Measurements from ENCODE around the gene FGB. TPM values are rescaled to one million over a fixed set of nuclear protein-coding genes. Genes with fewer than 3 reads are reported as not detected.
A peak's percentile ranks its signal among the peaks of the same experiment; 100 is the strongest.

FGB gene
- polyA plus RNA-seq, 2 of the 4 experiments (the other 2 are of a cell fraction) = 13.8 to 169 TPM

DNA sequence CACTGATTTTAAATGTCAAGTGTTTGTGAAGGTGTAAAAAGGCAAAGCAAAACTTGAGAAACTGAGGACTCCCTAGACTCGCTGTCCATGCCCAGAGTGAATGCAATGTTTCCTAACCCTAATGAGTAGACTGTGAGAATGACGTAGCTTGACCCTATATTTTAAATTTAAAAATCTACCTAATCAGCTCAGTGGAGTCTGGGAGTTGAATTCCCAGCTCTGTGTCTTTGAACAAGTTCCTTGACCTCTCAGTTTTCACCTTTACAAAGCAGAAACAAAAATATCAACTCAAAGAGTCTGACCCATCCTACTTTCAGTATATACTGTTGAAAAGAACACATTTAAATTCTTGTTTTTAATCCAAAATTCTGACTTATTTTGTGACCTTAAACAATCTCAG is 25.4 kb downstream of the FGB start:
- H3K4me3 ChIP-seq = peak overlapping the region; percentile 43; the same call in 1 of the 3 replicates
- DNase-seq (ENCODE audit: low read depth in 1 of 2, low spot score in 1 of 2) (no peak), FAIRE-seq (no peak), ATAC-seq (no peak)
- 0 out of 3 replicates have a peak, but pooled peaks cover 6% of the 10 kb centered on the region for H3K9me3 ChIP-seq
- H3K4me1 ChIP-seq = peaks cover 35% of the 10 kb centered on the region
- no peak for TF ChIP-seq SMC3 (IDR thresholded peaks at IDR 0.05)
- TF ChIP-seq FOXS1 (CRISPR knock-in tag; IDR thresholded peaks at IDR 0.05) = no peak
- no peak for TF ChIP-seq RFX5 (IDR thresholded peaks at IDR 0.05)
- no peak for TF ChIP-seq KDM1A (IDR thresholded peaks at IDR 0.05; ENCODE audit: low read depth)
- TF ChIP-seq RAD21 (conservative IDR thresholded peaks at IDR 0.05 in 1 of 2, IDR thresholded peaks at IDR 0.05 in 1 of 2) = no peak
- TF ChIP-seq, protein P1, sequence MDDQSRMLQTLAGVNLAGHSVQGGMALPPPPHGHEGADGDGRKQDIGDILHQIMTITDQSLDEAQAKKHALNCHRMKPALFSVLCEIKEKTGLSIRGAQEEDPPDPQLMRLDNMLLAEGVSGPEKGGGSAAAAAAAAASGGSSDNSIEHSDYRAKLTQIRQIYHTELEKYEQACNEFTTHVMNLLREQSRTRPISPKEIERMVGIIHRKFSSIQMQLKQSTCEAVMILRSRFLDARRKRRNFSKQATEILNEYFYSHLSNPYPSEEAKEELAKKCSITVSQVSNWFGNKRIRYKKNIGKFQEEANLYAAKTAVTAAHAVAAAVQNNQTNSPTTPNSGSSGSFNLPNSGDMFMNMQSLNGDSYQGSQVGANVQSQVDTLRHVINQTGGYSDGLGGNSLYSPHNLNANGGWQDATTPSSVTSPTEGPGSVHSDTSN (IDR thresholded peaks at IDR 0.05) = no peak
- TF ChIP-seq HEYL (CRISPR knock-in tag; IDR thresholded peaks at IDR 0.05) = no peak
- no peak for TF ChIP-seq EHF (CRISPR knock-in tag; IDR thresholded peaks at IDR 0.05)
- TF ChIP-seq, protein P2, sequence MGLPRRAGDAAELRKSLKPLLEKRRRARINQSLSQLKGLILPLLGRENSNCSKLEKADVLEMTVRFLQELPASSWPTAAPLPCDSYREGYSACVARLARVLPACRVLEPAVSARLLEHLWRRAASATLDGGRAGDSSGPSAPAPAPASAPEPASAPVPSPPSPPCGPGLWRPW (IDR thresholded peaks at IDR 0.05) = no peak
- TF ChIP-seq ZSCAN20 (CRISPR knock-in tag; IDR thresholded peaks at IDR 0.05) = no peak
- no peak for TF ChIP-seq MAZ (IDR thresholded peaks at IDR 0.05; ENCODE audit: borderline replicate concordance, low read depth, low read length)
- no peak for TF ChIP-seq PHF8 (IDR thresholded peaks at IDR 0.05; ENCODE audit: borderline replicate concordance, low read depth)
- WGBS (ENCODE audit: missing lambda C conversion rate) = 95% methylated on average over 2 of the region's 2 CpGs
- ChIA-PET CTCF (interaction anchor here (1.0 to 1.6 kb wide), 3 partner anchors 26 to 30 kb away, joined by 4 to 5 read pairs (median 5); partner anchors contain the start of gene FGB), POLR2A (no interaction called here)
- H3K27ac ChIP-seq = no peak overlapping the region; a peak in 1 of 6 replicates
- peak overlapping the region; percentile 88 for H3K4me2 ChIP-seq

DNA sequence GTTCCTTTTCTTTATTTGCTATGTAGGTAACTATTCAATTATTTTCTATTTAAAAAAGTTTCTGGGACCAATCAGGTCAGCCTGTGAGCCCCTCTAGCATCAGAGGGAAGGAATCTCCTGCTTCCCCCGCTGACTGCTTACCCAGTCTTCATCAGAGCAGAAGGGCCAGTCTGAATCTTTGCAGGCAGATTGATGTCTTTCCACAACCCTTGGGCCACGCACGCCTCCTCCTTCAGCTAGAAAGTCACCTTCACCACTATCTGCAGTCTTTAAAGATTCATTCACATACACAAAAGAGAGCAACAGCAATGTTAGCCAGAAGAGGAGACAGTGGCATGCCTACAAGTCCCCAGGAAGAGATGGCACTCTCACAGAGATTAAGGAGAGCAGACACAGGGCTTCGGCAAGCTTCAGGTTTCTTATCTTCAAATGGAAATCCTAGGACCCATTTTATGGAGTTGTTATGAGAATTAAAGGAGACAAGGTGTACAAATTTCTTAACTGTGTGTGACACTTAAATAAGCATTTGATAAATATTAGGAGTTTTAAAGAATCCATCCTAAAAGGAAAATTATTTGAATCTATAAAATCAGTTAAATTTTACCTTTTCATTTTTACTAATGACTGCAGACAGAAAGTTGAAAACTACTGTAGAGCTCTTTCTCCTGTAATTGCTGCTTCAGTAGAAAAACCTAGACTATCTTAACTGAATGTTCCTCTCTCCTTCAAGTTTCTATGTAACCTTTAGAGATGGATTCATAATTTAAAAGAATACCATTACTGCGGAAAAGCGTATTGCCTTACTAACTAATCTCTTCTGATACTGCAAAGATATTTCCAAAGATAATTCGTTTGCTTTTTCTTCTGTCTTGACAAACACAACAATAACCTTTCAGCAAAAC is 26.7 kb downstream of the FGB start:
- peak overlapping the region; percentile 43 for H3K4me3 ChIP-seq
- CTCF ChIA-PET = no interaction called here
- WGBS (ENCODE audit: missing lambda C conversion rate) = 21% methylated on average over 7 of the region's 7 CpGs

DNA sequence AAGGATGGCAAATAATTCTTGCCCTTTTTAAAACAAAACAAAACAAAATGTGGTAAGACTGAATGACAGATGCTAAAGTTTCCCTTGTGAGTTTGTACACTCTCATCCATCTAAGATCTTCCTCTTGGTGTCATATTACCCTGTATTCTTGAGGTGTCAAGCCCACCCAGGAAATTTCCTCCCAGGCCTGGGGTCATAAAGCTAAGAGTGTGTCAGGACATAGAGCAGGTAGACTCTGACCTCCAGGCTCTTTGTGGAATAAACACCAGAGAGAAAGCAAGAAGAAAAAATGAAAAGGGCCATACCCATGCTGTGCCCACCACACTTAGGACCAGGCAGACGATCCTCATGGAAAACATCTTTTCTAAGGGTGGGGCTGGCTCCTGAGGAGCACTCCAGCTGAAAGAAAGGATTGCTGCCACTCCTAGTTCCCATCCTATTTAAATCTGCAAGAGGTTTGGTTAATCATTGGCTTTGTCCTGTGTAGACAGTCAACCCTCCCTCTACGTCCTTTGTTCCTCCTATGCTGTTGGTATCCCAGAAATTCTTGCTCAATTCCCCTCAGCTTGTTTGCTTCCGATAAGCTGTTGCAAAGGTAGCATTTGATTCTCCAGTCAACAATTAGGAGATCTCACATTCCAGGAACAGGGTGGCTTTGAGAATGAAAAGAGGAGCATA is 27.7 kb downstream of the FGB start, which contains the start of gene FGA:
Gene FGA, minus strand, starts transcription at position 414 of the 678 bp plus-strand sequence. Its CDS starts 55 bp downstream, at position 359.
- 0% methylated on average over 3 of the region's 3 CpGs for WGBS (ENCODE audit: missing lambda C conversion rate)
- DNase-seq (ENCODE audit: low read depth in 1 of 2, low spot score in 1 of 2) (peak; percentile 28 to 93), FAIRE-seq (peak; percentile 59), ATAC-seq (peak; percentile 96 to 97)
- peak within 1 kb of the TSS; percentile 87 to 90 for H3K27ac ChIP-seq
- H3K4me2 ChIP-seq = peak within 1 kb of the TSS; percentile 88
- H3K9me3 ChIP-seq = 0 out of 3 replicates have a peak, but pooled peaks cover 2% of the 10 kb centered on the region
- peaks cover 53% of the 10 kb centered on the region for H3K4me1 ChIP-seq
- ChIA-PET POLR2A (no interaction called here), CTCF (no interaction called here)
- H3K4me3 ChIP-seq = peak within 1 kb of the TSS; percentile 43
- no peak for TF ChIP-seq SREBF2 (IDR thresholded peaks at IDR 0.05)
- TF ChIP-seq, protein P3, sequence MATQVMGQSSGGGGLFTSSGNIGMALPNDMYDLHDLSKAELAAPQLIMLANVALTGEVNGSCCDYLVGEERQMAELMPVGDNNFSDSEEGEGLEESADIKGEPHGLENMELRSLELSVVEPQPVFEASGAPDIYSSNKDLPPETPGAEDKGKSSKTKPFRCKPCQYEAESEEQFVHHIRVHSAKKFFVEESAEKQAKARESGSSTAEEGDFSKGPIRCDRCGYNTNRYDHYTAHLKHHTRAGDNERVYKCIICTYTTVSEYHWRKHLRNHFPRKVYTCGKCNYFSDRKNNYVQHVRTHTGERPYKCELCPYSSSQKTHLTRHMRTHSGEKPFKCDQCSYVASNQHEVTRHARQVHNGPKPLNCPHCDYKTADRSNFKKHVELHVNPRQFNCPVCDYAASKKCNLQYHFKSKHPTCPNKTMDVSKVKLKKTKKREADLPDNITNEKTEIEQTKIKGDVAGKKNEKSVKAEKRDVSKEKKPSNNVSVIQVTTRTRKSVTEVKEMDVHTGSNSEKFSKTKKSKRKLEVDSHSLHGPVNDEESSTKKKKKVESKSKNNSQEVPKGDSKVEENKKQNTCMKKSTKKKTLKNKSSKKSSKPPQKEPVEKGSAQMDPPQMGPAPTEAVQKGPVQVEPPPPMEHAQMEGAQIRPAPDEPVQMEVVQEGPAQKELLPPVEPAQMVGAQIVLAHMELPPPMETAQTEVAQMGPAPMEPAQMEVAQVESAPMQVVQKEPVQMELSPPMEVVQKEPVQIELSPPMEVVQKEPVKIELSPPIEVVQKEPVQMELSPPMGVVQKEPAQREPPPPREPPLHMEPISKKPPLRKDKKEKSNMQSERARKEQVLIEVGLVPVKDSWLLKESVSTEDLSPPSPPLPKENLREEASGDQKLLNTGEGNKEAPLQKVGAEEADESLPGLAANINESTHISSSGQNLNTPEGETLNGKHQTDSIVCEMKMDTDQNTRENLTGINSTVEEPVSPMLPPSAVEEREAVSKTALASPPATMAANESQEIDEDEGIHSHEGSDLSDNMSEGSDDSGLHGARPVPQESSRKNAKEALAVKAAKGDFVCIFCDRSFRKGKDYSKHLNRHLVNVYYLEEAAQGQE (IDR thresholded peaks at IDR 0.05) = no peak
- TF ChIP-seq, protein P2 (IDR thresholded peaks at IDR 0.05) = 0 out of 2 replicates have a peak, but pooled peaks have one; percentile 33
- TF ChIP-seq, protein P4, sequence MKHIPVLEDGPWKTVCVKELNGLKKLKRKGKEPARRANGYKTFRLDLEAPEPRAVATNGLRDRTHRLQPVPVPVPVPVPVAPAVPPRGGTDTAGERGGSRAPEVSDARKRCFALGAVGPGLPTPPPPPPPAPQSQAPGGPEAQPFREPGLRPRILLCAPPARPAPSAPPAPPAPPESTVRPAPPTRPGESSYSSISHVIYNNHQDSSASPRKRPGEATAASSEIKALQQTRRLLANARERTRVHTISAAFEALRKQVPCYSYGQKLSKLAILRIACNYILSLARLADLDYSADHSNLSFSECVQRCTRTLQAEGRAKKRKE (CRISPR knock-in tag; IDR thresholded peaks at IDR 0.05; ENCODE audit: low read depth) = no peak
- no peak for TF ChIP-seq POLR2AphosphoS2 (conservative IDR thresholded peaks at IDR 0.05; ENCODE audit: low read length)
- peak; percentile 90 to 95 for TF ChIP-seq CEBPB (IDR thresholded peaks at IDR 0.05)
- peak in 1 of 2 experiments; percentile 70; a peak in 4 of 5 replicates for TF ChIP-seq JUN (IDR thresholded peaks at IDR 0.05)
- no peak; a peak in 2 of 5 replicates for TF ChIP-seq RAD21 (conservative IDR thresholded peaks at IDR 0.05 in 1 of 2, IDR thresholded peaks at IDR 0.05 in 1 of 2)
- TF ChIP-seq GATA3 (IDR thresholded peaks at IDR 0.05; ENCODE audit: borderline replicate concordance) = peak; percentile 84
- no peak for TF ChIP-seq FOXS1 (CRISPR knock-in tag; IDR thresholded peaks at IDR 0.05)
- peak; percentile 71 to 83; a peak in 3 of 5 replicates for TF ChIP-seq EP300 (IDR thresholded peaks at IDR 0.05)
- TF ChIP-seq, protein P1 (IDR thresholded peaks at IDR 0.05) = peak; percentile 30; the same call in 1 of the 2 replicates
- TF ChIP-seq RARB (CRISPR knock-in tag; IDR thresholded peaks at IDR 0.05) = no peak
- TF ChIP-seq PHF8 (IDR thresholded peaks at IDR 0.05; ENCODE audit: borderline replicate concordance, low read depth) = no peak

More for the DNA sequence above, 26.7 kb downstream of the FGB start:
- Histone ChIP-seq H3K27ac (peak overlapping the region; percentile 87 to 90), H3K4me1 (peaks cover 44% of the 10 kb centered on the region), H3K9me3 (0 out of 3 replicates have a peak, but pooled peaks cover 6% of the 10 kb centered on the region), H3K4me2 (peak overlapping the region; percentile 88)
- DNase-seq (ENCODE audit: low read depth in 1 of 2, low spot score in 1 of 2) (no peak), ATAC-seq (peak in 1 of 2 experiments; percentile 23; a peak in 1 of 6 replicates), FAIRE-seq (no peak)
- TF ChIP-seq GATA3 (IDR thresholded peaks at IDR 0.05; ENCODE audit: borderline replicate concordance) (no peak), SREBF2 (IDR thresholded peaks at IDR 0.05) (no peak)
- POLR2A ChIA-PET = no interaction called here

All from A549 (cell line).